Activated T-helper 2 cell treated with anti-CD3 and anti-CD28 coated beads, Interferon-gamma antibody, Interleukin-2, Interleukin-4, amounts not matched to agents 10 μg/mL and 5 μg/mL and 100 μg/mL, durations not matched to agents 14 hours and 24 hours and 36 hours (primary cell): Measurements from ENCODE around the gene OR6N1. TPM values are rescaled to one million over a fixed set of nuclear protein-coding genes. Genes with fewer than 3 reads are reported as not detected.

Source experiments
- DNase-seq: peaks from one replicate; pipeline ENCODE4 v3.0.0; 2021; ENCODE audit warnings: low spot score
- H3K27ac Mint-ChIP-seq: one replicate; pipeline ENCODE4 v1.8.0; 2021; ENCODE audit warnings: mixed read lengths
- H3K27me3 Mint-ChIP-seq: one replicate; pipeline ENCODE4 v1.8.0; 2021; ENCODE audit warnings: low read depth, mixed read lengths
- H3K36me3 Mint-ChIP-seq: one replicate; pipeline ENCODE4 v1.8.0; 2021; ENCODE audit warnings: low read depth, mixed read lengths
- H3K4me1 Mint-ChIP-seq: one replicate; pipeline ENCODE4 v1.8.0; 2021; ENCODE audit warnings: low read depth, mixed read lengths
- H3K4me3 Mint-ChIP-seq: one replicate; pipeline ENCODE4 v1.8.0; 2021; ENCODE audit warnings: low read depth, mild to moderate bottlenecking, moderate library complexity, mixed read lengths
- H3K9me3 Mint-ChIP-seq: one replicate; pipeline ENCODE4 v1.8.0; 2021; ENCODE audit warnings: mixed read lengths
- intact Hi-C: fragments of 100-400 bp; cut with micrococcal nuclease; formaldehyde crosslinking; loops from one replicate; pipeline ENCODE4 v1.15.1; 2023
- total RNA-seq: library from RNA; stranded (reverse); gene quantifications from 2 replicates; pipeline ENCODE4 v1.2.3, GENCODE V29; 2022

The OR6N1 gene
- total RNA-seq, 1 donor from 2014 or later = not detected

GRCh38 chr1:158803678-158804077 is 31.7 kb upstream of the OR6N1 start:
- Mint-ChIP-seq H3K27ac (no peak overlapping the region), H3K27me3 (peaks cover 44% of the 10 kb centered on the region)
- no peak for DNase-seq

GRCh38 chr1:158801396-158801795 is 29.4 kb upstream of the OR6N1 start:
- Mint-ChIP-seq H3K27ac (no peak overlapping the region), H3K36me3 (no peaks in the 10 kb centered on the region), H3K27me3 (peaks cover 40% of the 10 kb centered on the region), H3K4me3 (no peak overlapping the region), H3K9me3 (no peaks in the 10 kb centered on the region), H3K4me1 (peaks cover 19% of the 10 kb centered on the region)
- DNase-seq = no peak
- intact Hi-C loops = no loop called here

More at GRCh38 chr1:158803678-158804077, 31.7 kb upstream of the OR6N1 start:
- no peaks in the 10 kb centered on the region for H3K9me3 Mint-ChIP-seq
- intact Hi-C loops = no loop called here
- H3K36me3 Mint-ChIP-seq = no peaks in the 10 kb centered on the region
- H3K4me1 Mint-ChIP-seq = peaks cover 19% of the 10 kb centered on the region
- H3K4me3 Mint-ChIP-seq = no peak overlapping the region

GRCh38 chr1:158800526-158800925 is 28.5 kb upstream of the OR6N1 start:
- H3K36me3 Mint-ChIP-seq = no peaks in the 10 kb centered on the region
- no peak for DNase-seq

GRCh38 chr1:158799689-158800088 is 27.7 kb upstream of the OR6N1 start:
- H3K27ac Mint-ChIP-seq = no peak overlapping the region
- intact Hi-C loops = loop anchor here (2.0 kb wide), 2 partner anchors 19 to 173 kb away; no protein-coding TSS in a partner anchor
- no peaks in the 10 kb centered on the region for H3K9me3 Mint-ChIP-seq
- DNase-seq = no peak
- H3K36me3 Mint-ChIP-seq = no peaks in the 10 kb centered on the region
- H3K4me3 Mint-ChIP-seq = no peak overlapping the region
- peaks cover 29% of the 10 kb centered on the region for H3K27me3 Mint-ChIP-seq
- peaks cover 19% of the 10 kb centered on the region for H3K4me1 Mint-ChIP-seq

More at GRCh38 chr1:158800526-158800925, 28.5 kb upstream of the OR6N1 start:
- Mint-ChIP-seq H3K27me3 (peaks cover 35% of the 10 kb centered on the region), H3K27ac (no peak overlapping the region), H3K9me3 (no peaks in the 10 kb centered on the region), H3K4me1 (peaks cover 19% of the 10 kb centered on the region), H3K4me3 (no peak overlapping the region)
- intact Hi-C loops = no loop called here

GRCh38 chr1:158798531-158798930 is 26.5 kb upstream of the OR6N1 start:
- Mint-ChIP-seq H3K4me1 (peaks cover 17% of the 10 kb centered on the region), H3K4me3 (no peak overlapping the region), H3K9me3 (no peaks in the 10 kb centered on the region), H3K36me3 (no peaks in the 10 kb centered on the region), H3K27ac (no peak overlapping the region), H3K27me3 (peaks cover 21% of the 10 kb centered on the region)
- intact Hi-C loops = loop anchor here (2.0 kb wide), 2 partner anchors 20 to 174 kb away; no protein-coding TSS in a partner anchor
- DNase-seq = no peak

GRCh38 chr1:158794247-158794646 is 22.3 kb upstream of the OR6N1 start:
- Mint-ChIP-seq H3K4me3 (no peak overlapping the region), H3K27ac (no peak overlapping the region), H3K4me1 (peaks cover 2% of the 10 kb centered on the region), H3K36me3 (no peaks in the 10 kb centered on the region), H3K9me3 (no peaks in the 10 kb centered on the region), H3K27me3 (peaks cover 21% of the 10 kb centered on the region)
- intact Hi-C loops = no loop called here
- DNase-seq = no peak

- Mint-ChIP-seq H3K4me1 (no peaks in the 10 kb centered on the region), H3K4me3 (no peak overlapping the region), H3K27ac (no peak overlapping the region), H3K36me3 (no peaks in the 10 kb centered on the region), H3K9me3 (no peaks in the 10 kb centered on the region), H3K27me3 (peaks cover 25% of the 10 kb centered on the region)
- DNase-seq = peak; percentile 18
- intact Hi-C loops = loop anchor here (2.0 kb wide), 1 partner anchor 205 kb away; no protein-coding TSS in a partner anchor
These were observed 21.6 kb upstream of the OR6N1 start for GRCh38 chr1:158793604-158794003.

GRCh38 chr1:158781104-158781503 is 9.1 kb upstream of the OR6N1 start, which contains the start of gene OR6N2:
TSS of gene OR6N2 (minus strand) at chr1:158781204. CDS start at chr1:158777635, 3,569 bp downstream.
- H3K4me3 Mint-ChIP-seq = no peak within 1 kb of the TSS
- H3K27ac Mint-ChIP-seq = no peak within 1 kb of the TSS
- intact Hi-C loops = no loop called here
- DNase-seq = no peak
- H3K27me3 Mint-ChIP-seq = peaks cover 25% of the 10 kb centered on the region
- H3K4me1 Mint-ChIP-seq = no peaks in the 10 kb centered on the region
- H3K9me3 Mint-ChIP-seq = no peaks in the 10 kb centered on the region
- H3K36me3 Mint-ChIP-seq = no peaks in the 10 kb centered on the region

GRCh38 chr1:158754420-158754819 is 17.6 kb downstream of the OR6N1 start, which contains the start of gene OR6K6:
TSS of gene OR6K6 (plus strand) at chr1:158754720. CDS start at chr1:158754888, 168 bp downstream.
- Mint-ChIP-seq H3K36me3 (no peaks in the 10 kb centered on the region), H3K4me1 (no peaks in the 10 kb centered on the region), H3K9me3 (no peaks in the 10 kb centered on the region), H3K27ac (no peak within 1 kb of the TSS), H3K27me3 (peaks cover 9% of the 10 kb centered on the region), H3K4me3 (no peak within 1 kb of the TSS)
- no peak for DNase-seq
- intact Hi-C loops = no loop called here

- Mint-ChIP-seq H3K4me3 (no peak overlapping the region), H3K4me1 (no peaks in the 10 kb centered on the region), H3K9me3 (no peaks in the 10 kb centered on the region), H3K27me3 (peaks cover 15% of the 10 kb centered on the region), H3K27ac (no peak overlapping the region), H3K36me3 (no peaks in the 10 kb centered on the region)
- intact Hi-C loops = no loop called here
- DNase-seq = no peak
These were observed 19.8 kb downstream of the OR6N1 start for GRCh38 chr1:158752155-158752712.

GRCh38 chr1:158735848-158736247 is 36.1 kb downstream of the OR6N1 start:
- Mint-ChIP-seq H3K4me3 (no peak overlapping the region), H3K27ac (no peak overlapping the region), H3K4me1 (no peaks in the 10 kb centered on the region), H3K36me3 (no peaks in the 10 kb centered on the region), H3K27me3 (peaks cover 21% of the 10 kb centered on the region), H3K9me3 (no peaks in the 10 kb centered on the region)
- DNase-seq = no peak
- intact Hi-C loops = no loop called here

GRCh38 chr1:158732524-158732923 is 39.5 kb downstream of the OR6N1 start:
- H3K4me3 Mint-ChIP-seq = no peak overlapping the region
- peaks cover 2% of the 10 kb centered on the region for H3K4me1 Mint-ChIP-seq
- DNase-seq = no peak
- H3K27ac Mint-ChIP-seq = no peak overlapping the region
- H3K9me3 Mint-ChIP-seq = no peaks in the 10 kb centered on the region
- intact Hi-C loops = no loop called here
- H3K27me3 Mint-ChIP-seq = peaks cover 20% of the 10 kb centered on the region
- H3K36me3 Mint-ChIP-seq = no peaks in the 10 kb centered on the region

GRCh38 chr1:158731707-158732106 is 40.3 kb downstream of the OR6N1 start:
- intact Hi-C loops = no loop called here
- Mint-ChIP-seq H3K4me1 (peaks cover 2% of the 10 kb centered on the region), H3K36me3 (no peaks in the 10 kb centered on the region), H3K27me3 (peaks cover 18% of the 10 kb centered on the region), H3K4me3 (no peak overlapping the region), H3K27ac (no peak overlapping the region), H3K9me3 (no peaks in the 10 kb centered on the region)
- DNase-seq = no peak
